ENCODE data around the gene ZIC4.
A peak's percentile ranks its signal among the peaks of the same experiment; 100 is the strongest.

ZIC4 gene

DNA sequence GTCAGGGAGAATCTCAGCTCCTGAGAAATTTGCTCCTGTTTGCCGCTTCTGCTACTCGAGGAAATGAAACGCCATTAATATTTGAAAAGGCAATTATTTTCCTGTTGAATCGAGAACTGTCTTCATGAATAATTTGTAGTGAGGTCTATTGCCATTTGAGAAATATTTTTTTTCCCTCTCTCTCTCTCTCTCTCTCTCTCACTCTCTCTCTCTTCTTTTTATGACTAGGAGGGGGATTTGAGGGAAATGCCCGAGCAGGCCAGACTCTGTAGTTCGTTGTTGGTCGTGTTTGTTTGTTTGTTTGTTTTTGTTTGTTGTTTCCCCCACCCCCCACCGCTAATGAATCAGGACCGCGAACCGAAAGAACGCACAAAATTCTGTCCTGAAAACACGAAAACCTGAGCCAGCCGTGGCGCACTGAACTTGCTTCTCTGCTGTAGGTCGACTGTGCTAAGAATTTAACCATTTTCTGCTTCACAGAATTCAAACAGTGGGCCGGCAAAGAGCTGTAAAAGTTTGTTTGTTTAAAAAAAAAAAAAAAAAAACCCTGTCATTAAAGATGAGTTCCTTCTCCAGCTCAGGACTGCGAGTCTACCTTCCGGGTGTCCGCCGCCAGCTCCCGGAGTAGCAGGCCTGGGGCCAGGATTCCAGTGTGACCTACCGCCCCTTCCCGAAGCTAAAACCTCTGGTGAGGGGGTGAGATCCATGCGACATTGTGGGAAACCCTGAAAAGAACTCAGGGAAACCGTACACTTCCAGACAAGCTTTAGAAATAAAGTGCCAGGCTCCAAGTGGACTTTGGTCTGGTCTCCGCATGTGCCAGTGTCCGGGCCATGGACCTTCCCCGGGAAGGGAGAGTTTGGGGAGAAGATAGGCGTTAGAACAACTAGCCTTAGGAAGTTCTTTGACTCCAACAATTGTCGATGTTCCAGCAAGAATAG lies 12.1 kb downstream of the ZIC4 start:
- no peak for TF ChIP-seq CTCF (IDR thresholded peaks at IDR 0.05)
- H3K4me3 ChIP-seq = peak overlapping the region in 1 of 2 donors; percentile 38
- no peaks in the 10 kb centered on the region for H3K36me3 ChIP-seq
- H3K27me3 ChIP-seq = peaks cover 0 to 98% of the 10 kb centered on the region in 2 donors
- no peak for DNase-seq
- peaks cover 0 to 60% (median 44%) of the 10 kb centered on the region in 4 donors for H3K4me1 ChIP-seq
- H3K27ac ChIP-seq = no peak overlapping the region
- H3K9me3 ChIP-seq = peaks cover 0 to 6% (median 0%) of the 10 kb centered on the region in 3 donors
- intact Hi-C loops (cut with DNase I; ENCODE audit: low total_unique reads) = no loop called here

DNA sequence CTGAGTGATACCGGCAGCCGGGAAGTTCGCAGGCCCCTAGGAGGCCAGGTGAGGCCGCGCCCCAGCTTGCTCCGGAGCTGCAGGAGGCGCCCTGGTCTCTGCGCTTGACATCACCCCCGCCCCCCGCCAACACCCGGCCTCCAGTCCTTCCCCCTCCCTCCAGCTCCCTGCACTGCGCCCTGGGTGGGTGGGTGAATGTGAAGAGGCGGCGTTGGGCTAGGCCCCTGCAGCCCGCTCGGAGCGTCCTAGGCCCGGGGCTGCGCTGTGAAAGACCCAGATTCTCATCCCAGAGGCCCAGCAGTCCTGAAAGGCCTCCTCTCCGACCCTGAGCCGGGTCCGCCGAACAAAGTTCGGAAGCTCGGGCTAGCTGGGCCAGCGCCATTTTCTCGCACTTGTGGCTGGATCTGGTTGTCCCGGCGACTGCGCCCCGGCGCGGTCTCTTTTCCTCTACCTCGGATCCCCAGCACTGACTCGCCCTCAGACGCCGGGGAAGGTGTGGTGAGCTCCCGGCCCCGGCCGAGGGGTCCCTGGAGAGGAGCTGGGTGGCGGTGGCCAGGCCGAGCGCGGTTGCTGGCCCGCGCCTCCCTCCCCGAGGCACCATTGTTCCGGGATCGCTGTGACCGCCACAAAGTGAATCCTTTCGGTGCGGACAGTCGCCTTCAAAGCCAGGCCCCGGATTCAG lies 12.9 kb downstream of the ZIC4 start:
- H3K27ac ChIP-seq = no peak overlapping the region

DNA sequence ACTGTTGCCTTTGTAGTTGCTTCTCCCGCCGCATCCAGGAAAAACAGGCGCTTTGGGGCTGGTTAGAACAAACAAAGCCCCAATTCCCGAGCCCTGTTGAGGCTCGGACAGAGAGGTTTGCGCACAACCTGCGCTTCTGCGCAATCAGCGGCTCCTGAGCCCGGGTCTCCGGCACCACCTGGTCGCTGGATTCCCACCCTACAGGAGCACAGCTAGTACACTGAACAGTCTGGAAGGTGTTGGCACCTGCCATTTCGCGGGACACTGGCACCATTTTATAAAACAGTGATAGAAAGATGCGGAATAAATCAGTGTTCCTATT lies 13.8 kb downstream of the ZIC4 start:
- H3K9me3 ChIP-seq = peaks cover 0 to 6% (median 0%) of the 10 kb centered on the region in 3 donors
- H3K36me3 ChIP-seq = no peaks in the 10 kb centered on the region
- intact Hi-C loops (cut with DNase I; ENCODE audit: low total_unique reads) = no loop called here
- peaks cover 0 to 56% (median 42%) of the 10 kb centered on the region in 4 donors for H3K4me1 ChIP-seq
- peak overlapping the region; percentile 29 to 43 for H3K4me3 ChIP-seq
- H3K27me3 ChIP-seq = peaks cover 0 to 100% of the 10 kb centered on the region in 2 donors
- TF ChIP-seq CTCF (IDR thresholded peaks at IDR 0.05) = no peak
- no peak for DNase-seq
- no peak overlapping the region for H3K27ac ChIP-seq

More for the DNA sequence above, 12.9 kb downstream of the ZIC4 start:
- intact Hi-C loops (cut with DNase I; ENCODE audit: low total_unique reads) = no loop called here
- Histone ChIP-seq H3K36me3 (no peaks in the 10 kb centered on the region), H3K4me3 (peak overlapping the region; percentile 24 to 38), H3K4me1 (peaks cover 0 to 60% (median 44%) of the 10 kb centered on the region in 4 donors), H3K9me3 (peaks cover 0 to 6% (median 0%) of the 10 kb centered on the region in 3 donors), H3K27me3 (peaks cover 0 to 100% of the 10 kb centered on the region in 2 donors)
- no peak for DNase-seq
- TF ChIP-seq CTCF (IDR thresholded peaks at IDR 0.05) = no peak

- intact Hi-C loops (cut with DNase I; ENCODE audit: low total_unique reads) = no loop called here
- Histone ChIP-seq H3K4me3 (peak overlapping the region; percentile 29 to 43), H3K9me3 (peaks cover 0 to 6% (median 0%) of the 10 kb centered on the region in 3 donors), H3K36me3 (no peaks in the 10 kb centered on the region), H3K4me1 (peaks cover 0 to 50% (median 39%) of the 10 kb centered on the region in 4 donors), H3K27me3 (peaks cover 0 to 100% of the 10 kb centered on the region in 2 donors), H3K27ac (no peak overlapping the region)
- no peak for TF ChIP-seq CTCF (IDR thresholded peaks at IDR 0.05)
- no peak for DNase-seq
Observed at GRCh38 chr3:147391781-147392624, 14.3 kb downstream of the ZIC4 start.
